Ramos (cell line): Measurements from ENCODE around the gene CDHR5.

Experiments
- in situ Hi-C: fragments of 300-500 bp; cut with MboI; formaldehyde crosslinking; loops from one replicate; pipeline ENCODE4 v1.14.3; 2022; ENCODE audit warnings: low sequenced_read_pairs; ENCODE audit not compliant: unreplicated experiment

CDHR5 gene

GRCh38 chr11:593347-593746, 31.4 kb downstream of the CDHR5 start:
- in situ Hi-C loops: no loop called here

DNA sequence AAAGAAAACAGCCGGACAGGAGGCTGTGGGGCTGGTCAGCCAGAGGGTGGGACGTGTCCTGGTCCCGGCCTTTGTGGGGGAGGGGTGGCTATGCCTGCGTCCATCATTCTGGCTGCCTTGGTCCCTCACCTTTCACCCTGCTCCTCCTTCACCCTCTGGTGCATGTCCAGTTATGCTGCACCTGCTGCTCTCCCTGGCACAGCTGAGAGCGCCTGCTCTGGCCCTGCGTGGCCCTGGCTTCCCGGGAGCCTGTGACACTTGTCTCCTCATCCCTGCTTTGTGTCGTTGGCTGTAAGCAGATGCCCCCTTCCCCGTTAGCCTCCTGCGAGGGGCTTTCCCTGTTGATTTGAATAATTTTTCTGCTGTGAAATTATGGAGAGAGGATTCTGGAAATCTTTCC, 31.8 kb downstream of the CDHR5 start:
- in situ Hi-C loops: no loop called here

DNA sequence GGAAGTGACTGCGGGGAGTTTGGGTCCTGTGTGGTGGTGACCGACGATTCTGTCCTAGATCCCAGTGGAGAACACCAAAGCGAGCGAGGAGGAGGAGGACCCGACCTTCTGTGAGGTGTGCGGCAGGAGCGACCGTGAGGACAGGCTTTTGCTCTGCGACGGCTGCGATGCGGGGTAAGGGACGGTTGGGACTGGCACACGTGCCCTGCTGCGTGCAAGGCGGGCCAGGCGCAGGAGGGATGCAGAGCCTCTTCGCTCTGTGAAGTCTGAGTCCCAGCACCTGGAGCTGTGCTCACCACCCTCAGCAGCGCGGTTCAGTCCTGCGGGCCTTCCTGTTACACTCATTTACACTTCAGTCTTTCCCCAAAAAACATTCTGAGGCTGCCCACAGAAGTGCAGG, 32.3 kb downstream of the CDHR5 start:
- in situ Hi-C loops: no loop called here

DNA sequence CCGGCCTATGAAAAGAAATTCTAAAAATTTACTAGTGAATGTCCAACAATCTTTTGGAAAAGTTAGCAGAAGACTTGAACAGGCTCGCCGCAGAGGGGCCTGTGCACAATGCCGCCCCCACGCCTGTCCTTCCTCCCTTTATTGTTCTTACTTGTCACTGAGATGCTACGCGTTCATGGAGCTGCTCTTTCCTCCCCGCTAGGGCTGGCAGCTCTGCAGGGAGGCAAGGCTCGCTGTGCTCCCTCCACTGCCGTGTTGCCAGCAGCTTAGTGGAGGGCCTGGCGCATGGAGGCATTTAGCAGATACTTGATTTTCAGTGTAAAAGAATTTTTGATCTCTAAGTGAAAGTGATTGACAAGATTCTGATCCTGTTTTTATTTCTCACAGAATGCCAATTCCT, 33.8 kb downstream of the CDHR5 start:
- in situ Hi-C loops: no loop called here

- in situ Hi-C loops: no loop called here
Observed at GRCh38 chr11:589798-590197, 35.0 kb downstream of the CDHR5 start.

GRCh38 chr11:587978-588380, 36.8 kb downstream of the CDHR5 start:
- in situ Hi-C loops: no loop called here

- in situ Hi-C loops: no loop called here
Observed at GRCh38 chr11:587546-587945, 37.2 kb downstream of the CDHR5 start.

GRCh38 chr11:586376-587316, 38.1 kb downstream of the CDHR5 start:
- in situ Hi-C loops: no loop called here

DNA sequence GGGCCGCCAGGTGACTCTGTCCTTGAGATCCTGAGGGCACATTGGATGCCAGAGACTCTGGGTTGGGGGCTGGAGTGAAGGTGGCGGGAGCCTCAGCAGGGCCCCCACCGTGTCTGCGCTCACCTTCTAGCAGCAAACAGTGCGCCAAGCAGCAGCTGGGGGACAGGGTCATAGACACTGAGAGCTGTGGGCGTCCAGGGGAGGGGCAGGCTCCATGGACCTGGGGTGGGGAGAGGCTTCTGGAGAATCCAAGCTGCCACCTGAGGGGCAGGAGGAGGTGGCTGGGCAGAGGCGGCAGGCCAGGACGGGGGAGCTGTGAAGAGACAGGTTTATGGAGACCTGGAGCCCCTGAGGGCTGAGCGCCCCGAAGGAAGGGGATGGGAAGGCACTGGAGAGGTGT, 40.5 kb downstream of the CDHR5 start:
- in situ Hi-C loops: no loop called here

- in situ Hi-C loops: no loop called here
Observed at GRCh38 chr11:581752-582151, 43.0 kb downstream of the CDHR5 start.

GRCh38 chr11:581342-581741, 43.4 kb downstream of the CDHR5 start:
- in situ Hi-C loops: no loop called here

DNA sequence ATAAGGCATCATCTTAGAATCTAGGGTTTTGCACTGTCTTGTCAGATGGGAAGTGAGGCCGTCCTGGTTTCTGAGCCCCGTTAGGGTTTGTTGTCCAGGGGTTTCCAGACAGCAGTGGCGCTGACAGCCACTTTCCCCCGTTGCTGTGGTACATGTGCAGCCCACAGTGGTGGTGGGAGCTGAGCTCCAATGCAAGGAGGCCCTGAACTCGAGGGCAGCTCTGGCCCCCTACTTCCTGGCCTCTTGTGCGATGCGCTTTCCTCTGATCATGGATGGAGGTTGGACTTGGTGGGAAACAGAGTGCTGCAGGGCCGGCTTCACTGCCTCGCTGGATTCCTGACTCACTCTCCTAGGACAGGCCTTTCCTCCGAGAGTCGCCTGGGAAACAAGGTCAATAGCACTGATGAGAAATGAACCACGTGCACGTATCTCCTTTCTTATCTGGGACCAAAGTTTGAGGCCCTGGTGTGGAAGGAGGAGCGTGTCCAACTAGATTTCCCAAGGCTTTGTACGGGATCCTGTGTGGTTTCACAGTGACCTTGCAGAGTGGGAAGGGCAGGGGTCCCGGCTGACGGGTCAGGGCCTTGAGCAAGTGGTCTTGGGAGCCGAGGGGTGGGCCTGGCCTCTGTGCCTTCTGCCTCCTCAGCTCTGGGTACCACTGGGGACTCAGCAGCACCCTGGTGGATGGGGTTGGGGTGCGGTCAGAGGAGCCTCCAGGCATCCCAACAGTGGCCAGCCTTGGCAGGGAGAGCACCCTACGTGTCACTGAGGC, 44.7 kb downstream of the CDHR5 start:
- in situ Hi-C loops: no loop called here

DNA sequence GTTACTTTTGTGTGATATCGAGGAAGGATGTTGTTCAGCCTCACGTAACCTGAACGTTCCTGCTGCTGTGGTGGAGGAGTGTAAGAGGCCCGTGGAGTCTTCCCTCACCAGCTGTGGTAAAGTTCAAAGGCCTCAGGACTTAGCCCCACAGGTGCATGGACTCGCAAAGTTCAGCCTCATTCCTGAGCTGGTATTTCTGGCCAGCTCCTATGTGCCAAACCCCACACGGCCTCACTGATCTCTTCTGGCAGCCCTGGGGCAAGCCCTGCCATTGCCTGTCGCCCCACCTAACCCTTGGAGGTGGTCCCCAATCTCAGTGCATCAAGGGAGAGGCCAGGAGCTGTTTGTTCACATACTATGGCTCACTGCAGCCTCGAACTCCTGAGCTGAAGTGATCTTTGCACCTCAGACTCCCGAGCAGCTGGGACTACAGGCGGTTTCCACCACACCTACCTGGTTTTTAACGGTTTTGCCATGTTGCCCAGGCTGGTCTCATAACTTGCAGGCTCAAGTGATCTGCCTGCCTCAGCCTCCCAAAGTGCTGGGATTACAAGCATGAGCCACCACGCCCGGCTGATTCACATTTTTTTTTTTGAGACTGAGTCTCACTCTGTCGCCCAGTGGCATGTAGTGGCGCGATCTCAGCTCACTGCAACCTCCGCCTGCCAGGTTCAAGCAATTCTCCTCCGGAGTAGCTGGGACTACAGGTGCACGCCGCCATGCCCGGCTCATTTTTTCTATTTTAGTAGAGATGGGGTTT, 46.3 kb downstream of the CDHR5 start:
- in situ Hi-C loops: no loop called here

- in situ Hi-C loops: no loop called here
Observed at GRCh38 chr11:577611-577894, 47.2 kb downstream of the CDHR5 start.

DNA sequence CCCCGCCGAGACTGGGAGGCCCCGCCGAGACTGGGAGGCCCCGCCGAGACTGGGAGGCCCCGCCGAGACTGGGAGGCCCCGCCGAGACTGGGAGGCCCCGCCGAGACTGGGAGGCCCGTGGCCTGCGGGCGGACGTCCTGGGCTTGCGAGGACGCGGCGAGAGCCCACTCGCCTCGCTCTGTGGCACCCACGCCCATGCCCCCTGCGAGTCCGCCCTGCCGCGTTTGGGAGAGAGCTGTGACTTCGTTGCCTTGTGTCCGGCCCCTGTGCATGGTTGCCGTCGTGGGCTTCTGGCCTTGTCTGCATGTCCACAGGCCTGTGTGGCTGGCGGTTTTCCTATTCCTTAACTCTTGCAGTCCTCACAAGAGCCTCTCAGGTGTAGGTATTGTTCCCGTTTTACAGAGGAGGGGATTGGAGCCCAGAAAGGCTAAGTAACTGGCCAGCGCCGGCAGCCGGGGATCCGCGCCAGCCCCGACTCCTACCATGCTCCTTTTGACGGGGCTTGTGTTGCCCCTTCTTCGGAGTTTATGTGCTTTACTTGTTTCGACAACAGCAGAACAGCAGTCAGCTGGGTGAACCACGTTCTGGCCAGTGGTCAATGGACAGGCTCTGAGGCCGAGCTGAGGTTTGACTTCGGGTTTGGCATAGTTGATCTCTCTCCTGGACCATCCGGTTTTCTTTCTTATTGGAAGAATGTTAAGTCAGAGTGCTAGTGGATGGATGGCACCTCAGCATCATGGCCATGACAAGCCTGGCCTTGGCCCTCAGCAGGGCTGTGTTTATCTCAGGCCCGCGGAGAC, 47.7 kb downstream of the CDHR5 start:
- in situ Hi-C loops: no loop called here

- in situ Hi-C loops: no loop called here
Observed at GRCh38 chr11:575996-576768, 48.6 kb downstream of the CDHR5 start, which contains the start of gene PHRF1. TSS of gene PHRF1 (plus strand) at chr11:576470. CDS start at chr11:581513, 5,043 bp downstream.

DNA sequence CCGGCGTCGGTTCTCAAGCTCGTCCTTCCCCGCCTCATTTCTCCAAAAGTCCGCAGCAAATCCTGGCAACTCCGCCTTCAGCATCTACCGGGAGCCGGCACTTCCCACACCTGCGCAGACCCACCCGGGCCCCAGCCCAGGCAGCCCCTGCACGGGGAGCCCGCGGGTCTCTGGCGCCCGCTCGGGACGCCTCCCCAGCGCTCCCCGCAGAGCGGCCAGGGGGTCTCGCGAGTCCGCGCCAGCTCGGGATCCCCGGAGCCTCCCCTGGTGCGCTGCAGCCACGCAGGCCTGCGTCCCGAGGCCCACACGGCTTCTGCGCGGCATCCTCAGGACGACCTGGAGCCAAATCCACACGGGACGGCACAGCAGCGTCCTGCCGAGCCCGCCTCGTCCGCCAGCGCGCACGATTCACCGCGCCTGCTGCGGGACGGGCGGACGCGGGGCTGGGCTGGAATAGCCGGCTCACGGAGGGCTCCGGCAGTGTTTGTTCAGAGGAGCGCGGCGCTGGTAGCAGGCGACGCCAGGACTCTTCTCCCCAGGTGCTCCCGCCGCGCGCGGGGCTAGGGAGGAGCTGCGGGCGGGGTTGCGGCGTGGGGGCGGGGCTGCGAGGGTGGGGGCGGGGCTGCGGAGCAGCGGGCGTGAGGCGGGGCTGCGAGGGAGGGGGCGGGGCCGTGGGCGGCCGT, 49.3 kb downstream of the CDHR5 start:
- in situ Hi-C loops: no loop called here

- in situ Hi-C loops: no loop called here
Observed at GRCh38 chr11:574632-575312, 50.0 kb downstream of the CDHR5 start.
